GM21423 (cell line): ENCODE data around the gene N4BP2L2.

Experiments used
- ATAC-seq: cut with Tn5 transposase; IDR thresholded peaks from one replicate; pipeline ENCODE4 v1.9.1; 2021; ENCODE audit warnings: mild to moderate bottlenecking, moderate library complexity; ENCODE audit not compliant: unreplicated experiment

The N4BP2L2 gene

GRCh38 chr13:32471187-32471922 lies 67.2 kb downstream of the N4BP2L2 start:
- ATAC-seq: no peak

DNA sequence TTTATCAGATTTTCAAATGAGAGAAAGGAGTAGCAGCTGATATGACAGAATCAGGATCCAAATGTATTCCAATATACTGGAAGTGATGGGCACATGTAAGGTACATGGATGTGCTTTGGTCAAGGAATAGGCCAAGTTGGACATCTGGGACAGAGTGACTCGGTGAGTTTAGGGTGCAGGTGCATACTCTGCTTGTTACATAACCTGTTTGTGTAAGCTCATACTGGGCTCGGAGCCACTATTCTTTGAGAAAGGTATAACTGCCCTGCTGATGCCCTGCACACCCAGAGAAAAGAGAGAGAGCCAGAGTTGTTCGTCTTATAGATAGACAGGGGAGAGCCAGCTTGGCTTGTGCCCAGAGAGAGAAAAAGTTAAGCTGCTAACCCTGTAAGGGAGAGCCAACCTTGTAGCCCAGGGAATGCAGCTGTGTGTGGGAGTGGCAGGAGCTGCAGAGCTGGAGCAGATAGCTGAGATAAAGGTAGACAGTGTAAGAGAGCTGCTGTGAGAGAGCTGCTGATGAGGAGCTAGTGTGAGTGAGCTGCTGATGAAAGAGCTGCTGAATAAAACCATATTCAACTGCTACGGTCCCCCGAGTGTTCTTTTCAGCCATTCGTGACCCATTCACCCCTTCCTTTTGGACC lies 70.0 kb downstream of the N4BP2L2 start:
- no peak for ATAC-seq

DNA sequence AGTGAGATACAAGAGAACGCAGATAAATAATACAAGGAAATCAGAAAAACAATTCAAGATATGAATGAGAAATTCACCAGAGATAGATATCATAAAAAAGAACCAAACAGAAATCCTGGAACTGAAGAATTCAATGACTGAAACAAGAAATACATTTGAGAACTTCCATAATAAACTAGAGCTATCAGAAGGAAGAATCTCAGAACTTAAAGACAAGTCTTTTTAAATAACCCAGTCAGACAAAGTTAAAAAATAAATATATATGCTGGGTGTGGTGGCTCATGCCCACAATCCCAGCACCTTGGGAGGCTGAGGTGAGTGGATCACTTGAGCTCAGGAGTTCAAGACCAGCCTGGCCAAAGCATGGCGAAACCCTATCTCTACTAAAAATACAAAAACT lies 82.0 kb downstream of the N4BP2L2 start:
- no peak for ATAC-seq

DNA sequence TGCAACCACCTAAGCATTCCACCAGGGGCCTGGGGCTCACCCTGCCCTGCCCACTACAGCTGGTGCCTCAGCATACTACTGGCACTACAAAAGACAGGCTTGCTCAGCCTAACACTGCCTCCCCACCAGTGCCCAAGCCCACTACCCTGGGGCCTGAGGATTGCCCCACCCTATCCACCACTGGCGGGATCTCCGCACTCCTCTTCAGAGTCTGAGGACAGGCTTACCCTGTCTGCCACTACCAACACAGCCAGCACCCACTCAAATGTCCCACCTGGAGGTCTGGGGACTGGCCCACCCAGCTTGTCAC lies 83.0 kb downstream of the N4BP2L2 start:
- ATAC-seq: no peak

DNA sequence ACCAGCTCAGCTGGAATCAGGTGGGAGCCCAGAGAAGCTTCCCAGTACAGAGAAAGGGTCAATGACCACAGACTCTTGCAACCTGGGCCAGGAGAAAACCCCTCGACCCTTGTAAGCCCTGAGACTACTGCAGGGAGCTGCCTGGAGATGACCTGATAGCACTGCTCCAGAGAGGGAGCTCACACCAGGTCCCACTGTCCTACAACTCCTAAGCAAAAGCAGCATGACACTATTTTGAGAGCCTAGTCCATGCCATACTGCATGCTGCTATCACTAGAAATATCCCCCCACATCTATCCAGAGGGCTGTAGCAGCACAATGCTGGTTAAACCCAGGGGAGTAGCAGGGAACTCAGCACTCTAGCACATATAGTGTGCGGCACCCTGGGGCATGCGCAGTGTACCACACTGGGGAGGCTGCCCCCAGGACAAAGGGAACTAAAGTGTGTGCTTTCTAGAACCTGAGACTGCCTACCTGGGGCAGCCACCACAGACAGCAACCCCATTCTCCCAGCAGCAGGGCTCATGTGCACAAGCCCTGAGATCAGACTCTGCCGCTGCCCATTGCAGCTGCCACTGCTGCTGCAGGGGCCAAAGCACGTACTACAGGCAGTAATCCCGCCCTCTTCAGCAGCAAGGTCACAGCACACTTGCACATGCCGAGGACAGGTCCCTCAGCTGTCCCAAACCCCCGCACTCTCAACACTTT lies 83.6 kb downstream of the N4BP2L2 start:
- no peak for ATAC-seq

GRCh38 chr13:32453981-32454380 lies 84.6 kb downstream of the N4BP2L2 start:
- ATAC-seq: no peak

DNA sequence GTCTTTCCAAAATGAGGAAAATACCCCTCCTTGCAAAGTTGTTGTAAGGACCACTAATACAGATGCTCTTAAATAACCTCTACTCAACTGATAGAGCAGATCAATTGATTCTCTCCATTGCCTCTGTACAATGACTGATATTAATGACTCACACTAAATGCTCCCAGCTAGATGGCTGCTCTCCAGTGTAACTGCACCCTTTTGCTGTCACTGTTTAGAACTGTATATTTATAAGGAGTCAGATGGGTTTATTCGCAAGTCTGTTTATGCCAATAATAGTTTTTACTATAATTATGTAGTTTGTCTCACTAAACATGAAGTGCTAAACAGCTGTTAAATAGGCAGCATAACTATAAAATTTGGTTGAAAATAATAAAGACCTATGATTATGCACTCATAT lies 89.6 kb downstream of the N4BP2L2 start:
- no peak for ATAC-seq

DNA sequence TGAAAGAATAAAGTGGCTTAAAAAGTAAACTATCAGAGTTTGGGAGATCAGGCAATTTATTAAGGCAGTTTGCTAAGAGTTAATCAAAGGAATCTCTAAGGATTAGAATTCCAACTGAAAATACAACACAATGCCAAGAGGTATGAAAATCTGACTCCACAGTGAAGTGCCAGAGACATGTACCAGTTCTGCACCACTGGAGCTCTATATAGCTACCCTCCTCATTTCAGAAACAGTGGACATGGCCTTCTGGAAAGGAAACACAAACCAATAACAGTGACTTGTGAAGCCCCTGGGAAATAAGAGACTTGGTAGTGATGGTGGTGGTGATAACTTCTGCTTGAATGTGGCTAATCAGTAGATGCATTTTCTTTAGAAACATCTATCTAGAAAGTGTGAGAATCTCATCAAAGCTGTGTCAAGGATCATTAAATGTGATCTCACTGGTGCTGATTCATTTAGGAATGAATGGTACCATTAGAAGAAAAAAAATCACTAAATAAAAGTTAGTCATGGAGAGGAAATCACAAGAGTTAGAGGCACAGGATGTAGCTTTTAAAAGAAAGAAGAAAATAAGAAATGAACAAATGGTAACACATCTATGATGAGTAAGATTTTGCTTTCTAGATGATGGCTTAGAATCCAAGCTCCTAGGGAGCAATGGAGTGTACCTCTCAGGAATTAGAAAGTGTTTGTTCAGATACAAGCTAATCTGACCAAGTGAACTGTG lies 90.5 kb downstream of the N4BP2L2 start:
- ATAC-seq: no peak

- no peak for ATAC-seq
These were observed 91.7 kb downstream of the N4BP2L2 start for GRCh38 chr13:32446773-32447465.

DNA sequence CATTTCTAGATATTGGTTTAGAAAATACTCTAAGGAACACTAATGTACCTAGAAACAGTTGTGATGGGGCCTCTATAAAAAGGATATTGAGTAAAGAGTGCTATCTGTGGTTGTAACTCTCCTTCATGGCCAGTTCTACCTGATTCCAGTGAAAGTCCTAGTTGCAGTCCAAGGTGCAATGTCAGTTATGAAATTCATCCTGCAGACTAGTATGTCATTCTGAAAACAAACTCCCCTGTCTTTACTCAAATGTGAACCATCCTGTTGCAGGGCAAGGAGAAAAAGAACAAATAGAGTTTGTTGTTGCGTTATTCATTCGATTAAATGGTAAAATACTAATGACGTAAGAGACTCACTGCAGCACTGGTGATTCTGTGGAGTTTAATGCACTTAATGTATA lies 92.4 kb downstream of the N4BP2L2 start:
- no peak for ATAC-seq

- ATAC-seq: no peak
These were observed 93.1 kb downstream of the N4BP2L2 start for GRCh38 chr13:32445461-32445860.

- ATAC-seq: peak; percentile 79
These were observed 95.5 kb downstream of the N4BP2L2 start for GRCh38 chr13:32443111-32443510.

DNA sequence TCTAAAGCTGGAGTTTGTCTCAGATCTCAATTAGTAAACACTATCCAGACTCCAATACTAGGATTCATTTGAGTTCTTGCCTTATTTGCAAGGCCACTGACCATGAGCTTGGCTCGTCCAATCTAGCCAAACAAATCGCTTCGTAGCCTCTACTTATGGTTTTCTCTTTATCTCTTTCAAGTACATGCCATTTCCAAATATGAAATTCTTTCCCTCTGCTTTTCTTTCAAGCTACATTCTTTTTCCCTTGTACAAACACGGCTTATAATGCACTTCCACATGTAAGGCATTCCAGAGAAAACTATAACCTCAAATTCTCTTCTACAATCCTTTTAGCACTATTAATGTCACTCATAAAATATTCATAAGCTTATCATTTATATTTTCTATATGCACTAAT lies 99.7 kb downstream of the N4BP2L2 start:
- ATAC-seq: no peak

DNA sequence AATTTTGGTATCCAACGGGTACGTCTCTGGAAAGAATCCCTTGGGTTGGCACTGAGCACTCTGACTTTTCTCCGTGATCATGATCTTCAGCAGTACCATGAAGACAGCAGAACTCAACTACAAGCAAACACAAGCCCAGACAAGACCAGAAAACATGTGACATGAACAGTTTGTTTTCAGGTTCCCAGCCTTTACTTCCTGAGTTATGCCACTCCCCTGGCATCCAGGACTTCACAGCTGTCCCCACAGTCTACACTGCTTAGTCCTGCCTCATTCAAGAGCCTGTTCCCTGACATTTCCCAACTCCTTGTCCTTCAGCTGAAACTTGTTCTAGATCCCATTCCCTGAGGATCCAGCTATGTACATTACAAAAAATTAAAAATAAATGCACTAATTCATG lies 105.7 kb downstream of the N4BP2L2 start:
- no peak for ATAC-seq

DNA sequence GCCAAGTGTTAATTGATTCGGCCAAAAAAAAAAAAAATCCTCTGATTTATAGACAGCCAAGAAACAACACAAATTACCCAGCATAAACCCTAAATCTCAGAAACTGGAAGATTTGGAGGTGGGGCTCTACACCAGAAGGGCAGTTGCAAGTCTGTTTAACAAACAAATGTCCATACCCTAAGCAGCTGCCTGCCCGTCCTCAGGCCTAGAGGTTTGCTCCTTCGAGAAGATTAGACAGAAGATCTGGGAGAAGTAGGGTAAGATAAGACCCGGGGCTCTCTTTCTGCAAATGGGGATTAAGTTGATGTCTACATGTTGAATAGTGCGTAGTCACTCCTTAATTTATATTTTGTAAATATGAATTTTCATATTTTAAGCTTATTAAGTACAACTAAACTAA lies 107.2 kb downstream of the N4BP2L2 start:
- ATAC-seq: no peak

DNA sequence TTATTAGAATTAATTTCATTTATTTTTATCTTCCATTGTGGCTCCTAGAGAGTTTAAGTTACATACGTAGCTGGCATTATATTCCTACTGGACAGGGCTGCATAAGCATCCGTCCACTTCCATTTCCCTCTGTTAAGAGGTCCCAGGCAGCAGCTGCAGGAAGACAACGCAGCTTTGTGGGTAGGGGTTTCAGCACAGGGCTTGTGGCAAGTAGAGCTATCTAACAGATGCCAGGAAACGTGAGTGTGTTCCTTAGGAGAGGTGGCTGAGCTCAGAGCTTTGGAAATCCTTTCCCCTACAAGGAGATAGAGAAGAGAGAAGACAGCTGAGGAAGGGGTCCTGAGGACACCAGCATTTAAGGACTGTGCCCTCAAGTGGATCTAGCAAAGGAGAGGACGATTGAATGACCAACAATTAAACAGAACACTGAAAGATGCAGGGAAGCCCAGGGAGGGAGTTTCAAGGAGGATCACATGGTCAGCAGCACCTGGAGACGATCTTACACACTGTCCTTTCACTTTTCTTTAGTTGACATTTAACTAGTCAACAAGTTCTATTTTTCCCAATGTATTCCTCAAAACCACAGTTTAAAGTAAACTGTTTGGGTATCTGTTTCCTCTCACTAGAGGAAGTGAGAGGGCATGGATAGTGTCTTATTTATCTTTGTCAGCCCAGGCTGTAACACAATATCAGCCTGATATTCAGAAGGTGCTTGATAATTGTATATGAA lies 108.4 kb downstream of the N4BP2L2 start:
- no peak for ATAC-seq

DNA sequence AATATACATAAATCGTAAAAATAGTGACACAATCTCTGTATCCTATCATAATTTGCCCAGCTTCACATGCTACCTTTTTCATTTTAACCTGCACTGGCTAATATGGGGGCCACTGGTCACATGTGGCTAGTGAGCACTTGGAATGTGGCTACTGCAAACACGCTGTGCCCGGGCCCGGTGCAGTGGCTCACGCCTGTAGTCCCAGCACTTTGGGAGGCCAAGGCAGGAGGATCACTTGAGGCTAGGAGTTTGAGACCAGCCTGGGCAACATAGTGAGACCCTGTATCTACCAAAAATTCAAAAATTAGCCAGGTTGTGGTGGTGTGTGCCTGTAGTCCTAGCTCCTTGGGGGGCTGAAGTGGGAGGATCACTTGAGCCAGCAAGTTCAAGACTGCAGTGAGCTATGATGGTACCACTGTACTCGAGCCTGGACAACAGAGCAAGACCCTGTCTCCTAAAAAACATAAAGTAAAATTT lies 109.1 kb downstream of the N4BP2L2 start:
- no peak for ATAC-seq

- peak; percentile 18 for ATAC-seq
These were observed 109.8 kb downstream of the N4BP2L2 start for GRCh38 chr13:32428581-32429432.

- ATAC-seq: peak; percentile 77
These were observed 110.6 kb downstream of the N4BP2L2 start, which contains the start of gene N4BP2L1 for GRCh38 chr13:32427852-32428580. Gene N4BP2L1, minus strand, starts transcription at chr13:32428130. Its CDS starts 48 bp downstream, at chr13:32428082.
